Embryonic facial prominence (tissue), 1 donor: ENCODE results near the gene SPPL2C.
A peak's percentile ranks its signal among the peaks of the same experiment; 100 is the strongest.
"Not testable (repeated sequence)": the region's sequence is repeated elsewhere in the genome, so short reads cannot be mapped to it uniquely, and the experiment has no call there.

Source experiments
- DNase-seq: peaks from one replicate; pipeline ENCODE4 v3.0.0-alpha.2; 2016; ENCODE audit errors: extremely low spot score

SPPL2C gene

DNA sequence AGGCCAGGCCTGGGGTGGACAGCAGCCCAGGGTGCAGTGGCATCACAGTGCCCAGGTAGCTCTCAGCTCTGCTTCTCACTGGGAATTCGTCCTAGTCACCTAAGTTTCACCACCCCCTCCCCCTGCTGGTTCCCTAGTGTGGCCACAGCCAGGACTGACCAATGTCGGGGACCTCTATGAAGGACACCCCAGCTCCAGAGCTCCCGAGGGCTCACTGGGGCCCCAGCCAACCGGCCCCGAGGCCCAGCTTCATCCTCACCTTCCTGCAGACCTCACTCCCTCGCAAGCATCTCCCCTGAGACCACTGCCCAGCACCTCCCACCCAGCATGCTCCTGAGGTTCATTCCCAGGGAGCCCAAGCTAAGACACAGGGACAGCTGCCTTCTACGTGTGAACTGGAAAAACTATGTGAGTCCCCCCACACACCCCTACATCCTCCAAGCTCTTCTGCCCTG is 4.9 kb downstream of the SPPL2C start:
- DNase-seq, result no peak

DNA sequence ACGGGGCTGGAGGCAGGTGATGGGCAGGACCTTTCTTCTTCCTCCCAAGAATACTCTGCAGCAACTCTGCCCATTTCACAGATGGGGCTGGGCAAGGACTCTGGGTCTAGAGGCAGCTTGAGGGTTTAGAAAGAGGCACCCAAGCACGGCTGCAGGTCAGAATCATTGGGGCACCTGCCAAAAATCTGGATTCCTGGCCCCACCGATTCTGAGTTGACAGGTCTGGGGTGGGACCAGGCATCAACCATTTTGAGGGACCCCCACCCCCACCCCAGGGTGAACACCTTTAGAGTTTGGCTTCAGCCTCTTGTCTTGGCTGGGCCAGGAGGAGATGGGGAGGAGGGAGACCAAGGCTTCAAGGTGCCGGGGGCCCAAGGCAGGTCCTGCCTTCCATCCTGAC is 5.3 kb downstream of the SPPL2C start:
- no peak for DNase-seq

DNA sequence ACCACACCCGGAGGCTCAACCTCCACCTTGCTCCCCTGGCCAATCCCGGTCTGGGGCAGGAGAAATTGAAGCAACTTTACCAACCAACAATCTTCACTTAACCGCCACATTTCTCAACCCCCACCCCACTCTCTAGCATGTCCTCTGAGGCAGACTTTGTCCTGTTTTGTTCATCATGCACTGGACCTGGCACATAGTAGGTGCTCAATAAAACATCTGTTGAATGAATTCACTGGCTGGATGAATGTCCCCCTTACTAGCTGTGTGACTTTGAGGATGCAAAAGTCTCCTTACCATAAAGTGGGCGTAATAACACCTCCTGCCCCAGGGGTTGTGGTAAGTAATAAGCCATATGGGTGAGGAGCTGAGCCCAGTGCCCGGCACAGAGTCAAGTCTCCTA is 5.8 kb downstream of the SPPL2C start:
- DNase-seq, result no peak

DNA sequence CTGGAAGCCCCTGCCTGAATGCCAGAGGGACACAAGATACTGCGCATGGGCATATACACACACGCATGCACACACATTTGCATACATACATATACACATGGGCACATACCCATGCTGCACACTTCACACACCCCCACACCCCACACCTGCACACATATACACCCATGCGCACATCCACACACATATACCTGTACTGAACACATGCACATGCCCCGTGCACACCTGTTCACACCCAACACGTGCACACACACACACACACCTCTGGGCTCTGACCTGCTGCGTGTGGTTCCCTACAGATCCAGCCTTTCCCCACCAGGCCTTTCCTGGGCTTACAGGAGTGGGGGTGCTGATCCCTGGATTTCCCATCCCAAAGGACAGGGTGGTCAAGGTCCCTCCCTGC is 6.3 kb downstream of the SPPL2C start:
- DNase-seq, result no peak

DNA sequence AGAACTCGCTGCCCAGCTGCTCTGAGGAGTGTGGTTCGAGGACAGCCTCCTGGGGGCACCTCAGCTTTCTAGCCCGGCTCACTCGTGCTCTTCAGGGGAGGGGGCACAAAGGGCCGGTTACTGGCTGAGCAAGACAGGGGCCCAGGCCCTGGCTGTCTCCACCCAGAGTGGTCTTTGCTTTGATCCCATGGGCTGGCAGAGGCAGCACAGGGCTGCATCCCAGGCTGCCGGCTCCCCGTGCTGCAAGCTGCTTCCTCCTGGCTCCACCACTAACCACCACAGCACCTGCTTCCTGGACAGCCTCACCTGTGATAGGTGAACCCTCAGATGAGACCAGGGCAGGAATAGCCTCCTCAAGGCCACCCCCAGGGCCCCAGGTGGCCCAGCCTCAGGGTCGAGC is 6.8 kb downstream of the SPPL2C start:
- DNase-seq, result no peak

DNA sequence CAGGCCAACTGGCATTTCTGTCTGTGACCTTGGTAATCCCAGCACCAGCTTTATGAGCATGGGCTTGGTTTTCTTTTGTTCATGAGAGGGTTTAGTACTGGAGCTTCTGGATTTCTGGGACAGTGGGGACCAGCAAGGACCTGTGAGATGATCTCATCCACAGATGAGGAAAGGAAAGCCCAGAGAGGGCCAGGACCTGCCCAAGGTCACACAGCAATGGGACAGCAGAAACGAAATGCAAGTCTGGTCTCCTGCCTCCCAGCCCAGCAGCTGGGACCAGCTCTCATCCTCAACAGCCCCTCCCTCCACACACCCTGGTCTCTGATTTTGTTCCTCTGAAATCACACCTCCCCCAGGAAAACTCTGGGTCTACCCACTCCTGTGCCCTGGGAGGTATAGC is 7.2 kb downstream of the SPPL2C start:
- no peak for DNase-seq

DNA sequence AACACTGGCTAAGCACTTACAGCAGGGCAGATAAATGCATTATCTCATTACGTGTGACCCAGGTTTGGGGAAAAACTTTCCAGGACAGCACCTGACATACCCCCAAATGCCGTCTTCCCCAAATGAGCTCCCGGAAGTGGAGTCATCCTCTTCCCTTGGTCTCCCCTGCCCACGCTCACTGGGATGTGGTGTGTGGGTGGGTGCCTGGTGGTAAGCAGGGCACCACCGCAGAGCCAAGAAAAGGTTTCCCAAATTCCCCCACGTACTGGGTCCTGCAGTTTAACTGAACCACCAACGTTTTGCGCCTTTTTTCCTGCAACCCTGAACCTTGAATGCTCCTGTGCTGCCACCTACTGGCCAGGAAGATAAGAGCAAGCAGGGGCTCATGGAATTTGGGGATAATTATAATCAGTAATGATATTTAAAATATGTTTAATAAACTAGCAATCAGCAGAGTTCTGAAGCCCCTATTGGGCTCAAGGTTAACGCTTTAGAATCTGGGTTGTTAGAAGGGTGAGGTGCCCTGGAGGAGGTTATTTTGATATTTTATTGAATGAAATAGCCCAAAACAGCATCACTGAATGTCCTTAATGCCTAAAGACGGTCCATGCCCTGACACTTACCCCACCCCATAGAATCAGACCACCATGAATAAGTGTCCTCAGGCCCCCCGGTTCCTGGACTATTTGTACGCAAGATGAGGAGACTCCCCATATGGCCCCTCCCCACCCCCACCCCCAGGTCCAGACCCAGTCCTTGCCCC is 8.0 kb downstream of the SPPL2C start:
- DNase-seq, result peak; percentile 41

DNA sequence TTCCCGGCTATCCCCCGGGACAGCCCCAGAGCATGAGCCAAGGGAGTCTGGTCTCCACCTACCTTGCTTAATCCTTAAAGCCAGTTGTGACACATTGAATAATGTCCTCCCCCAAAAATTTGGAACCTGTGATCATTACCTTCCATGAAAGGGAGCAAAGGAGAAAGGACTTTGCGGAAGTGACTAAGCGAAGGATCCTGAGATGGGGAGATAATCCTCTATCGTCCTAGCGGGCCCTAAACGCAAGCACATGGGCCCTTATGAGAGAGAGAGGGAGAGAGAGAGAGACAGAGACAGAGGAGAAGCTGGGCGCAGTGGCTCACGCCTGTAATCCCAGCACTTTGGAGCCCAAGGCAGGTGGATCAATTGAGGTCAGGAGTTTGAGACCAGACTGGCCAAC is 9.5 kb downstream of the SPPL2C start:
- no peak for DNase-seq

DNA sequence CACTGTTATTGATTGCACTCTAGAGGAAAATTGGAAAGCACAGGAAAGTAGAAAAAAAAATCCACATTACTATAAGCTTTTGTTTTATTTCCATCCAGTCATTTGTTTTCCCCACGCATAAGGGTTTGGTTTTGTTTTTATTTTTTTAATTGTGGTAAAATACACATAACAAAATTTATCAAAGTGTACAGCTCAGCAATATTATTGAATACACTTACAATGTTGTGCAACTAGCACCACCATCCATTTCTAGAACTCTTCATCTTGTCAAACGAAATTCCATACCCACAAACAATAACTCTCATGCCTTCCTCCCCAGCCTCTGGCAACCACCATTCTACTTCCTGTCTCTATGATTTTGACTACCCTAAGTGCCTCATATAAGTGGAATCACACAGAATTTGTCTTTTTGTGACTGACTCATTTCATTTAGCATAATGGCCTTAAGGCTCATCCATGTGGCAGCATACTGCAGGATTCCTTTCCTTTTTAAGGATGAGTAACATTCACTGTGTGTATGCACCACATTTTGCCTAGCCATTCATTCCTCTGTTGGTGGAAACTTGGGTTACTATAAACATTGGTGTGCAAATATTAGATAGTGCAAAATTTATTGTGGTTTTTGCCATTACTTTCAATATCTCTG is 11.1 kb downstream of the SPPL2C start:
- DNase-seq, result no peak

DNA sequence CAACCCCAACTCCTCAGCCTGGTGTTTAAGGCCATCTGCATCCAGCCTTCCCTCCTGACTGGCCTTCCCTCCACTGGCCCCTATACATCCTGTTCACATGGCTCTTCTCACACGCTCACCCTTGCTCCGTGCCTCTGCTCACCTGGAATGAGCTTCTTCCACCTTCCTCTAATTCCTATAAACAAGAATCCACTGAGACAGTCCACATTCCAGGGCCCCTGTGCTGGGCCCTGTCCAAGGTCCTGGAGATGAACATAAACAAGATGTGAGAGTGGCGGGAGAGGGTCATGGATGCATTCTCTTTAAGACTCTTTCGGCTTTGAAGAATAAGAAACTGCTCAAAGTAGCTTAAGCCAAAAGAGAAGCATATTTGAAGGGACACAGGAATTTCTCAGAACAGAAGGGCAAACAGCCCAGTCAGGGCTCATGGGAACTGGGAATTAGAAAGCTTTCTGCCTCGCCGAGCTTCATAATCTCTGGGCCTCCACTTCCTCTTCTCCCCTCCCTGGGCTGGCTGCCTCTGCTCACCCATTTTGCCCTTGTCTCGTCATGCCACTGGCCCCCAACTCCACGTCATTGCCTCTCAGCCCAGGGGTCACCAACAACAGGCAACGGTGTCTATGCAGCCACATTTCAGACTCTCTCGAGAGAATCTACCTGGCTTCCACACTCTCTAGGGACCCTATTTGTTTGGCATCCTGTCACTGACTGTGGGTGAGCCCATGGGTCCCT is 13.5 kb downstream of the SPPL2C start:
- peak; percentile 11 for DNase-seq

DNA sequence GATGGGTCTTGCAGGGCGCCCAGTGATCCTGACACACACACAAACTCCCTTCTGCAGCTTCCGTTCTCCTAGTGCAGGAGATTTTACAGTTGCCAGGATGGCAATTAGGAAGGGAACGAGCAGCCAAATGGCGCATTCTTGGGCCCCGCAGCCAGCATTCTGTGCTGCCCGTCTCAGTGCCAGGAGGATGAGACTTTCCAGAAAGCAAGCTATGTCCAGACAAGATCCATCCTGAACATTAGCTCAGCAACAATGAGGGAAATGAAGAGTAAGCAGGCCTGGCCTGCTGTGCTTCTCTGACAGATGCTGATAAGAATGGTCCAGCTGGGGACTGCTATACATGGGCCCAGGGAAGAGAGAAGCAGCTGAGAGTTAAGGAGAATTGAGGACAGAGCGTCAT is 16.5 kb downstream of the SPPL2C start:
- DNase-seq, result no peak

DNA sequence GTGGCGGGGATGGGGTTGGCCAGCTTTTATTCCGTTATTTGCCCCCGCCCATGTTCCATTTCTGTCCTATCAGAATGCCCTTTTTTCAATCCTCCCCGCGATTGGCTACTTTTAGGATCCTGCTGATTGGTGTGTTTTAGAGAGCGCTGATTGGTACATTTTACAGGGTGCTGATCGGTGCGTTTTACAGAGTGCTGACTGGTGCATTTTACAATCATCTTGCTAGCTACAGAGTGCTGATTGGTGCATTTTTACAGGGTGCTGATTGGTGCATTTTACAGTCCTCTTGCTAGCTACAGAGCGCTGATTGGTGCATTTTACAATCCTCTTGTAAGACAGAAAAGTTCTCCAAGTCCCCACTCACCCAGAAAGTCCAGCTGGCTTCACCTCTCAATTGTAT is 17.4 kb downstream of the SPPL2C start:
- DNase-seq, result not testable (repeated sequence)

DNA sequence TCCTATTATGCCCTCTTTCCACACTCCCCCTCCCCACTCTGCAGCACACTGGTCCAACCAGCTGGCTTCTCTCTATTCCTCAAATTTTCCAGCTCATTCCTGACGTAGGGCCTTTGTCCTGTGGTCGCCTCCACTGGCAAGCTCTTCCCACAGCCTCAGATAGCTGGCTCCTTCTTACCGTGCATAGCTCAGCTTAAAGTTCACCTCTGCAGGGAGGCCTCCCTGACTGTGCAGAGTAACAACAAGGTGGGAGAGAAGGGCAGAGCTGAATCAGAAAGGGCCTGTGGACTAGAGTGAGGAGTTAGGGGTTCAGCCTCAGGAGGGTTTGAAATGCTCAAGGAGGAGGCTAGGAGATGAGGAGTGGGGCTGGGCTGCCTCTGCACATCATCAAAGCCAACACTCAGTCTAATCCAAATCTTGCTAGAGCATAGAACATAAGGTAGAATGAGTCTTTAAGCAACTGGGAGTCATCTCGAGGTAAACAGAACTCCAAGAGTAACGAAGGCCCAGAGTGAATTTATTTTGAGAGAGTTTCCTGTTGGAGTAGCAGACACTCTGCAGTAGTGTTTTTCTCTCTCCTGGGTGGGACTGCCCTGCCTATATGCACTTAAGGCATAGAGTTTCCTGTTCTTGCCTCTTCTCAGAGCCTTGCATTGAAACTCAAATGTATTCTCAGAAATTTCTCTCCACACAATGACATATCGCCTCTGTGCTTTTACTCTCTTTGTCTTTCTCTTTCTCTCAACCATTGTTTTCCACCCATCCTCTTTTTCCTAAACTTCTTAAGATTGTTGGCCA is 19.4 kb downstream of the SPPL2C start:
- DNase-seq, result no peak

DNA sequence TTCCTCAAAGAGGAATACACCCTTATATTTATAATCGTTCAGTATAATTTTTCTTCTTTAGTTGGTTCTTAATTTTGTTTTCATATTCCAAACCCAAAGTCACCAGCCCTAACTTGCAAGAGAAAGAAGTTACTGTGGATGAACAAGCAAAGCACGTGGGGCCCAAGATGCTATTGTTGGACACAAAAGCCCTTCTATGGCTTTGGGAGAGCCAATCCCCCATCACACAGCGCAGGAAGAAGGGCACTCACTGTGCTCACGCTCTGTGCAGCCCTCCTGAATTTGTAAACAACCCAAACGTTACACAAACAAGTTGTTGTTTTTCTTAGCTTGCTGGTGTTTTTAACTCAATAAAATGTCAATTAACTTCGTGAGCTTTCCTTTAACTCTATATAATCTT is 22.5 kb downstream of the SPPL2C start:
- DNase-seq, result no peak

DNA sequence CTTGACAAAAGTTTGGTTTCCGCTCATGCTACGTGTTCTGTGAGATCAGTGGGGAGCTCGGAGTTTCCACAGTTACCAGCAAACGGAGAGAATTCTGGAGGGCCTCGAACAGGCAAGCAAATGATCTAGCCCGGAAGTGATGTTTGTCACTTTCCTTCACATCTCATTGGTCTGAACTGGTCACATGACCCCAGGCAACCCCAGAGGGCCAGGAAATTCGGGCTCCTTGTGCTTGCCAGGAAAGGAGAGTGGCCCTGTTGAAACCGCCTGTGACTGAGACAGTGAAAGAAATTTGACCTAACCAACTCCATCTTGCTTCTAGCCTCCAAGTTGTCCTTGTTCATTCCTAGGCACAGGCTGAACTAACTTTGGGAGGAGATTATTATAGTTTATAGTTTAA is 23.0 kb downstream of the SPPL2C start:
- no peak for DNase-seq

DNA sequence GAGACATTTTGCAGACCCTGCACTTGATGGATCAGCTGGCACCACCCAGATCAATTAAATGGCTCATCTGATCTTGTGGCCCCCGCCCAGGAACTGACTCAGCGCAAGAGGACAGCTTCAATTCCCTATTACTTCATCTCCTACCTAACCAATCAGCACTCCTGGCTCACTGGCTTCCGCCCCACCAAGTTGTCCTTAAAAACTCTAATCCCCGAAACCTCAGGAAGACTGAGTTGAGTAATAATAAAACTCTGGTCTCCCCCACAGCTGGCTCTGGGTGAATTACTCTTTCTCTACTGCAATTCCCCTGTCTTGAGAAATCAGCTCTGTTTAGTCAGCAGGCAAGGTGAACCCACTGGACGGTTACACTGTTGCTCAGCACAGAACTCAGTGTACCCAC is 23.6 kb downstream of the SPPL2C start:
- DNase-seq, result no peak

DNA sequence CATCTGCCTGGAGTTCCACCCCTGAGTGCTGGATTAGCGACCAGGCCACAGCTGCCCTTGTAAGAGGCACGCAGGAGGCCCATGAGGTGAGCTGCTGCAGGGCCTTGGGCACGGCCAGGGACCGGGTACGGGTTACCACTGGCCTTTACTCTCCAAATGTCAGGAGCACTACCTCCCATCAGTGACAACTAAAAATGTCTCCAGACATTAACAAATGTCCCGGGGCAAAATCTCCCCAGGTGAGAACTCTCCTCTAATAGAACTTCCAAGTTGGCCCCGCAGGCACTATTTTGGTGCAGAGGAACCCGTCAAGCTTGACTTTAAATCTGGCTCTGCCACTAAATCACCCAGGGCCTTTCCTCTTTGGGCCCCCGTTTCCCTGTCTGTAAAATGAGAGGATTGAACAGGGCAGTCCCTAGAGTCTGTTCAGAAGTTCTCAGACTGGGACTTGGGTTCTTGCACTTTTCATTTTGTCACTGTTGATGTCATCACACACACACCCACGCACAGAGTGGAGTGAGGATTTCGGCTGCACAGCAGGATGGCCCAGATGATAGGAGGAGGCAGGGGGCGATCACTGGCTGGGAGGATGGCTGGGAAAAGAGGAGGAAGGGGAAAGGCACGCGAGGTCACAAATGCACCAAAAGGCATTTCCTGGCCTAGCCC is 25.1 kb downstream of the SPPL2C start:
- DNase-seq, result no peak

DNA sequence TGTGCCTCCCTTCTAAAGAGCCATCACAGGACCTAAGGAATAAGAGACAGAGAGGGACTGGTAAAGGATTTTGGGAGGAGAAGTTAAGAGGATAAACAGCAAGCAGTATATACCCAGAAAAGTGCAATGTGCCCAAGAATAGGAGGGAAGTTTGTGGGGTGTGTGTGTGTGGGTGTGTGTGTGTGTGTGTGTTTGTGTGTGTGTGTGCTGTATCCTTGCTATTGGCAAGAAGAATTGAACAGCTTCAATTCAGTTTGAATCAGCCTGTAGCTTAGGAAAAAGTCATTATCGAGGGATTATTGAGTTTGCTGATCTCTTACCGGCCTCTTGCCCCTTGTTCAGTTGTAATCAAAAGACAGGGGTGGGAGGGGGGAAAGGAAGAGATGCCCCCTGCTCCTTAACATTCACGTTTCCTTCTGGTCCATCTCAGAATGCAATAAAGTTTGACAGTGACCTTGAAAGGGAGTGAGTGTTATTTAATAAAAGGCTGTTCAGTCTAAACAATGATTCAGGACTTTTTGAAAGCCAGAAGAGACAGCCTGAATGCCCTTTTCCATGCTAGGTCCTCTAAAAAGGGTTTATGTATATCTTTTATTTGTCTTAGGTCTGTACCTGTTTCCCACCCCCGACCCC is 25.8 kb downstream of the SPPL2C start:
- DNase-seq, result no peak

DNA sequence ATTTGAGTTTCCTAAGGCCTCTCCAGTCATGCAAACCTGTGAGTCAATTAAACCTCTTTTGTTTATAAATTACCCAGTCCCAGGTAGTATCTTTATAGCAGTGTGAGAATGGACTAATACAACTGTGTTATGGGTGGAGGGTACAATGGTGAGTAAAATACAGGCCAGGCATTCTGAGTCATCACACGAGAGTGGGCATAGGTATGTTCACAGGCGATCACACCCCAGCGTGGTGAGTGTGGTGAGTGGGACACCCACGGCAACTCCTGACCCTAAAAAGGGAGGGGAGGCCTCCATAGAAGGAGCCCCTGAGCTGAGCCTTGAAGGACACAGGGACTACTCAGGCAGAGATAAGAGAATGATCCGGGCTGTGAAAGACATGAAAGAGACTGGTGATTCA is 27.0 kb downstream of the SPPL2C start:
- DNase-seq, result no peak

DNA sequence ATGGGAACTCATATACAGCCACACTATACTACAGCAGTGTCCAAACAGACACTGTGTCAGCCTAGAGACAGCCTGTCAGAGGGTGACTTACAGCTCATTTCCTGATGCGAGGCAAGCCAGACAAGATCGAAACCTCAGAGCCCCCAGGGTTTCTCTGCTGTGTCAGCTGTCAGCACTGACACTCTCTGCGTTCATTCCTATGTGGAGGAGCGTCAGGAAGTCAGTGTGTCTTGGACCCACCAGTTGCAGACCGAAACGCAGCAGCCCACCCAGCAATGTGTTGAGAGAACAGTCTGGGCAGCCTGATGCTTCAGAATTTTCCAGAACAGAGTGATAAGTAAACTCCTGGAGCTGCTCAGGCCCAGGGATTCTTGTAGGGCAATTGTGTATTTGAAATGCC is 29.0 kb downstream of the SPPL2C start:
- no peak for DNase-seq

DNA sequence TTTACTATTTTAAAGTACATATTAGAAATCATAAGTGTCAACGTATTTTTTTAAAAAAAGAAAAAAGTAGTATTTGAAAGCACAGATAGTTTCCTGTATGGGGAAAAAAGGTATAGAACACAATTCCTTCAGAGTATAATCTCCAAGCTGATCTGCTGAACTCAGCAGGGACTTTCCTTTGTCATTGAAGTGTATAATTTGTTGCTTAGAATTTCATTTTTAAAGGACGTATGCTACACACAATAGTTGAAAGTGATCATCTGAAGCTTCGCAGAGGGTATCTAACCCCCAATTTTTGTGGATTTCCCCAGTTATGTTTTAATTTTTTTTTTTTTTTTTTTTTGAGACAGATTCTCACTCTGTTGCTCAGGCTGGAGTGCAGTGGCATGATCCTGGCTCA is 29.5 kb downstream of the SPPL2C start:
- DNase-seq, result no peak
